HepG2 (cell line): ENCODE results near the gene CFAP99. TPM values are rescaled to one million over a fixed set of nuclear protein-coding genes. Genes with fewer than 3 reads are reported as not detected.

Experiments
- BRF2 ChIP-seq: sonication (generic); formaldehyde crosslinking; IDR thresholded peaks from 2 replicates; pipeline ENCODE4 v1.8.1; 2022; ENCODE audit warnings: mild to moderate bottlenecking, missing genetic modification reagents
- E2F1 ChIP-seq: sonication (generic); formaldehyde crosslinking; IDR thresholded peaks from 2 replicates; pipeline ENCODE4 v1.5.0; 2020; ENCODE audit warnings: missing genetic modification reagents
- GABPA ChIP-seq, 2 experiments: IDR thresholded peaks; 2 replicates each; pipeline ENCODE4 v1.6.1; 2011 to 2016; ENCODE audit warnings: low read depth in 2 of 2, low read length in 1 of 2, missing biosample characterization in 1 of 2, missing genetic modification characterization in 1 of 2
- HOXA5 ChIP-seq: sonication (generic); formaldehyde crosslinking; IDR thresholded peaks from 2 replicates; pipeline ENCODE4 v1.4.0; 2020; ENCODE audit warnings: missing genetic modification reagents
- ISL2 ChIP-seq: sonication (generic); formaldehyde crosslinking; IDR thresholded peaks from 2 replicates; pipeline ENCODE4 v1.5.0; 2020; ENCODE audit warnings: missing genetic modification reagents
- KMT2B ChIP-seq: IDR thresholded peaks from 2 replicates; pipeline ENCODE4 v1.6.1; 2016; ENCODE audit warnings: missing genetic modification reagents, missing compliant biosample characterization
- MTF2 ChIP-seq: sonication (generic); formaldehyde crosslinking; IDR thresholded peaks from 2 replicates; pipeline ENCODE4 v1.5.0; 2020; ENCODE audit warnings: missing genetic modification reagents, borderline replicate concordance
- NBN ChIP-seq: fragments of 450-650 bp; conservative IDR thresholded peaks from 2 replicates; pipeline ENCODE4 v1.6.1; 2017
- NCOA1 ChIP-seq: sonication (generic); formaldehyde crosslinking; IDR thresholded peaks from 2 replicates; pipeline ENCODE4 v1.9.0; 2021; ENCODE audit warnings: missing genetic modification reagents
- NR2C2 ChIP-seq: sonication (generic); formaldehyde crosslinking; IDR thresholded peaks from 2 replicates; pipeline ENCODE4 v1.4.0; 2020; ENCODE audit warnings: missing genetic modification reagents, mild to moderate bottlenecking, moderate library complexity, borderline replicate concordance
- PHF8 ChIP-seq: sonication (generic); formaldehyde crosslinking; IDR thresholded peaks from 2 replicates; pipeline ENCODE4 v1.5.0; 2020; ENCODE audit warnings: missing genetic modification reagents
- SNAI1 ChIP-seq: sonication (generic); formaldehyde crosslinking; IDR thresholded peaks from 2 replicates; pipeline ENCODE4 v1.5.0; 2020; ENCODE audit warnings: mild to moderate bottlenecking, missing genetic modification reagents, borderline replicate concordance
- SP1 ChIP-seq, 2 experiments: fragments of 450-650 bp in 1 of 2; sonication (generic) in 1 of 2; formaldehyde crosslinking in 1 of 2; IDR thresholded peaks; 2 replicates each; pipeline versions ENCODE4 v1.4.0 to v1.6.1; 2016 to 2020; ENCODE audit warnings: missing genetic modification reagents in 1 of 2
- TAF1 ChIP-seq: sonication (generic); formaldehyde crosslinking; IDR thresholded peaks from 2 replicates; pipeline ENCODE4 v1.4.0; 2020; ENCODE audit warnings: missing genetic modification reagents
- YEATS2 ChIP-seq: sonication (generic); formaldehyde crosslinking; IDR thresholded peaks from 2 replicates; pipeline ENCODE4 v1.4.0; 2020; ENCODE audit warnings: missing genetic modification reagents, borderline replicate concordance
- ZFP91 ChIP-seq: sonication (generic); formaldehyde crosslinking; IDR thresholded peaks from 2 replicates; pipeline ENCODE4 v1.9.0; 2022; ENCODE audit warnings: missing genetic modification reagents, mild to moderate bottlenecking, borderline replicate concordance
- ZNF101 ChIP-seq: sonication (generic); formaldehyde crosslinking; IDR thresholded peaks from 2 replicates; pipeline ENCODE4 v1.4.0; 2020; ENCODE audit warnings: mild to moderate bottlenecking, low read depth, missing genetic modification reagents, borderline replicate concordance
- ZNF138 ChIP-seq: sonication (generic); formaldehyde crosslinking; IDR thresholded peaks from 2 replicates; pipeline ENCODE4 v1.5.0; 2020; ENCODE audit warnings: mild to moderate bottlenecking, low read depth, missing genetic modification reagents
- ZNF337 ChIP-seq: sonication (generic); formaldehyde crosslinking; IDR thresholded peaks from 2 replicates; pipeline ENCODE4 v1.5.1; 2020; ENCODE audit warnings: missing genetic modification reagents, low read depth, mild to moderate bottlenecking, borderline replicate concordance
- ZNF350 ChIP-seq: sonication (generic); formaldehyde crosslinking; IDR thresholded peaks from 2 replicates; pipeline ENCODE4 v1.4.0; 2020; ENCODE audit warnings: mild to moderate bottlenecking, low read depth, missing genetic modification reagents, borderline replicate concordance
- ZNF460 ChIP-seq: sonication (generic); formaldehyde crosslinking; IDR thresholded peaks from 2 replicates; pipeline ENCODE4 v1.5.1; 2020; ENCODE audit warnings: missing genetic modification reagents, mild to moderate bottlenecking, borderline replicate concordance
- ZNF501 ChIP-seq: sonication (generic); formaldehyde crosslinking; IDR thresholded peaks from 2 replicates; pipeline ENCODE4 v1.5.1; 2020; ENCODE audit warnings: mild to moderate bottlenecking, moderate library complexity, missing genetic modification reagents
- ZNF598 ChIP-seq: sonication (generic); formaldehyde crosslinking; IDR thresholded peaks from 2 replicates; pipeline ENCODE4 v1.5.1; 2020; ENCODE audit warnings: mild to moderate bottlenecking, missing genetic modification reagents, borderline replicate concordance
- ZNF737 ChIP-seq: sonication (generic); formaldehyde crosslinking; IDR thresholded peaks from 2 replicates; pipeline ENCODE4 v1.5.0; 2020; ENCODE audit warnings: missing genetic modification reagents, mild to moderate bottlenecking, borderline replicate concordance
- ZNF777 ChIP-seq: sonication (generic); formaldehyde crosslinking; IDR thresholded peaks from 2 replicates; pipeline ENCODE4 v1.4.0; 2020; ENCODE audit warnings: missing genetic modification reagents
- ZSCAN12 ChIP-seq: sonication (generic); formaldehyde crosslinking; IDR thresholded peaks from 2 replicates; pipeline ENCODE4 v1.9.0; 2021; ENCODE audit warnings: mild to moderate bottlenecking, missing genetic modification reagents
- ZSCAN29 ChIP-seq: sonication (generic); formaldehyde crosslinking; conservative IDR thresholded peaks from 2 replicates; pipeline ENCODE4 v1.4.0; 2020; ENCODE audit warnings: mild to moderate bottlenecking, missing genetic modification reagents
- polyA plus RNA-seq, 8 experiments: library from polyadenylated mRNA; depleted of rRNA in 3 of 8; stranded (reverse) in 7 of 8; unstranded in 1 of 8; fragments of >200 nt; fragmentation: Illumina TruSeq in 4 of 8; extraction: Trizol in 4 of 8; gene quantifications; 2 replicates each; pipeline versions ENCODE4 v1.2.1 to v1.2.3, GENCODE V29; 2011 to 2016; ENCODE audit warnings: low read depth in 4 of 8, missing spikeins in 1 of 8, mixed read lengths in 1 of 8; ENCODE audit not compliant: insufficient read depth in 1 of 8
- total RNA-seq, 5 experiments: library from RNA; depleted of rRNA; stranded (reverse); fragments of >200 nt; fragmentation: Illumina TruSeq; extraction: Trizol; gene quantifications; 2 replicates each; pipeline ENCODE4 v1.2.3, GENCODE V29; 2016; ENCODE audit warnings: low read depth in 1 of 5

Gene CFAP99
- total and polyA plus RNA-seq, 2 of the 13 experiments (the other 11 are each of a cell fraction or from before 2014, with no cell fraction given) = not detected

GRCh38 chr4:2468456-2469191, 49.9 kb downstream of the CFAP99 start, which contains the start of gene RNF4 (continued):
- TF ChIP-seq HOXA5 (peak; percentile 86; the same call in 1 of the 2 replicates), ZNF138 (CRISPR knock-in tag) (no peak), NR2C2 (CRISPR knock-in tag) (peak; percentile 85), PHF8 (peak; percentile 82), ZNF598 (peak; percentile 79; the same call in 1 of the 2 replicates), ZNF501 (CRISPR knock-in tag) (peak; percentile 83; the same call in 1 of the 2 replicates), ZFP91 (peak; percentile 54; the same call in 1 of the 2 replicates), SNAI1 (CRISPR knock-in tag) (peak; percentile 6; the same call in 1 of the 2 replicates), MTF2 (CRISPR knock-in tag) (peak; percentile 68; the same call in 1 of the 2 replicates), ISL2 (CRISPR knock-in tag) (peak; percentile 38), ZNF101 (CRISPR knock-in tag) (no peak), NBN (no peak), E2F1 (CRISPR knock-in tag) (peak; percentile 79), ZNF337 (CRISPR knock-in tag) (no peak), ZNF777 (CRISPR knock-in tag) (peak; percentile 84), YEATS2 (CRISPR knock-in tag) (0 out of 2 replicates have a peak, but pooled peaks have one; percentile 41), SP1 (IDR thresholded peaks at IDR 0.05) (no peak), SP1 (CRISPR knock-in tag; IDR thresholded peaks at IDR 0.05) (peak; percentile 42; the same call in 1 of the 2 replicates), TAF1 (CRISPR knock-in tag) (peak; percentile 68), ZNF460 (CRISPR knock-in tag) (no peak), KMT2B (peak; percentile 70), BRF2 (CRISPR knock-in tag) (no peak), ZSCAN29 (CRISPR knock-in tag) (0 out of 2 replicates have a peak, but pooled peaks have one; percentile 5), NCOA1 (no peak), GABPA (IDR thresholded peaks at IDR 0.05; ENCODE audit: low read depth, low read length) (no peak), GABPA (CRISPR knock-in tag; IDR thresholded peaks at IDR 0.05; ENCODE audit: low read depth) (peak; percentile 91), ZNF350 (CRISPR knock-in tag) (peak; percentile 47; the same call in 1 of the 2 replicates), ZNF737 (CRISPR knock-in tag) (0 out of 2 replicates have a peak, but pooled peaks have one; percentile 71), ZSCAN12 (CRISPR knock-in tag) (peak; percentile 73; the same call in 1 of the 2 replicates)
